Parathyroid adenoma (tissue), 2 donors: ENCODE measurements around the gene PRKG1.
A peak's percentile ranks its signal among the peaks of the same experiment; 100 is the strongest.

ENCODE experiments used
- H2AFZ ChIP-seq: fragments of 300-600 bp; sonication (generic); one replicate; pipeline ENCODE4 v1.7.0; 2017; ENCODE audit warnings: antibody characterized with exemption, mild to moderate bottlenecking
- H3K27ac ChIP-seq: fragments of 300-600 bp; sonication (generic); one replicate; pipeline ENCODE4 v1.7.0; 2017
- H3K27me3 ChIP-seq: fragments of 300-600 bp; sonication (generic); one replicate; pipeline ENCODE4 v1.7.0; 2017; ENCODE audit warnings: low read length; ENCODE audit not compliant: control insufficient read depth, insufficient read depth
- H3K36me3 ChIP-seq: fragments of 300-600 bp; sonication (generic); one replicate; pipeline ENCODE4 v1.7.0; 2017; ENCODE audit warnings: low read length; ENCODE audit not compliant: control insufficient read depth, insufficient read depth
- H3K4me1 ChIP-seq: fragments of 300-600 bp; sonication (generic); one replicate; pipeline ENCODE4 v1.7.0; 2017; ENCODE audit warnings: control low read depth
- H3K4me2 ChIP-seq: fragments of 300-600 bp; sonication (generic); one replicate; pipeline ENCODE4 v1.7.0; 2017; ENCODE audit warnings: low read length
- H3K4me3 ChIP-seq: fragments of 300-600 bp; sonication (generic); one replicate; pipeline ENCODE4 v1.7.0; 2017; ENCODE audit warnings: low read depth, low read length
- H3K79me2 ChIP-seq: fragments of 300-600 bp; sonication (generic); one replicate; pipeline ENCODE4 v1.7.0; 2017; ENCODE audit warnings: control low read depth
- H3K9ac ChIP-seq: fragments of 300-600 bp; sonication (generic); one replicate; pipeline ENCODE4 v1.7.0; 2017; ENCODE audit warnings: mild to moderate bottlenecking
- H3K9me3 ChIP-seq: fragments of 300-600 bp; sonication (generic); one replicate; pipeline ENCODE4 v1.7.0; 2017; ENCODE audit warnings: low read length; ENCODE audit not compliant: control insufficient read depth
- TF ChIP-seq, protein P1 (sequence below): fragments of 300-600 bp; sonication (generic); IDR thresholded peaks from one replicate; pipeline ENCODE4 v1.7.0; 2017; ENCODE audit warnings: antibody characterized with exemption, mild to moderate bottlenecking
- donor health status: primary hyperparathyroidism.

Gene PRKG1

DNA sequence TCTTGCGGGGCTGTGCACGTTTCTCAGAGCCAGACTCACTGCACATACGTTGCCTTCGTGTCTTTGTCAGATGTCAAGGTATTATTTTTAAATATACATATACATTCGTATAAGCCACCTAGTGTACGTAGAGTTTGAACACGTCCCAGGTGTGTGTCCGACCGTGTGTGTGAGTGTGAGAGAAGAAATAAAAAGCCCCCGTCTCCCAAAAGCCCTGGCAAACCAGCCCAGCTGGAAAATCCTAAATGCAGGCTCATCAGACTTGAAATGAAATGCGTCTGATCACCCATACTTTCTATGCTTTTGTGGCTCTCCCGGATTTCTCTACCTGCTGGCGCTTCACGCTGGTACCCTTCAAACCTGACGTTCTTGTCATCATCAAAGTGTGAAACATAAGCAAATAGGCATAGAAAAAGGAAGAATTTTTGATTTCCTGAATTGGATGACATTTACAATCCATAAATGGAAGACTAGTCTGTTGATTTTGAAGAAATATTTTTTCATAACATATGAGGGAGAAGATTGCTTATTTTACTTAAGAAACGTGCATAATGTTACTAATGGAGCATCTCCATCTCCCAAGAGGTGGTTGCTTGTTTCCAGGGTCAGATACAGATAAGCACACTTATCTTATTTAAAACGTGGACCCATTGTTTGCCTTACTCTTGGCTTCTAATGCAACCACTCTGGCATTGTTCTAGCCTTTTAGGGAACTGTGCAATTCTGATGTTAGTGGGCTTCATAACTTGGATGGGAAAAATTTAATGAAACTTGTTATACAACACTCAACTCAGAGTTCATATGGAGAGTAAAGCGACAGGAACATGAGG is 971 bp downstream of the PRKG1 start:
- Histone ChIP-seq H3K4me3 (peak overlapping the region; percentile 83), H3K4me2 (peak overlapping the region; percentile 85), H3K27me3 (no peaks in the 10 kb centered on the region), H3K4me1 (no peaks in the 10 kb centered on the region), H3K79me2 (no peaks in the 10 kb centered on the region), H3K9me3 (no peaks in the 10 kb centered on the region), H3K9ac (no peak overlapping the region), H3K36me3 (no peaks in the 10 kb centered on the region), H2AFZ (peak overlapping the region; percentile 89), H3K27ac (peak overlapping the region; percentile 88)
- TF ChIP-seq, protein P1, sequence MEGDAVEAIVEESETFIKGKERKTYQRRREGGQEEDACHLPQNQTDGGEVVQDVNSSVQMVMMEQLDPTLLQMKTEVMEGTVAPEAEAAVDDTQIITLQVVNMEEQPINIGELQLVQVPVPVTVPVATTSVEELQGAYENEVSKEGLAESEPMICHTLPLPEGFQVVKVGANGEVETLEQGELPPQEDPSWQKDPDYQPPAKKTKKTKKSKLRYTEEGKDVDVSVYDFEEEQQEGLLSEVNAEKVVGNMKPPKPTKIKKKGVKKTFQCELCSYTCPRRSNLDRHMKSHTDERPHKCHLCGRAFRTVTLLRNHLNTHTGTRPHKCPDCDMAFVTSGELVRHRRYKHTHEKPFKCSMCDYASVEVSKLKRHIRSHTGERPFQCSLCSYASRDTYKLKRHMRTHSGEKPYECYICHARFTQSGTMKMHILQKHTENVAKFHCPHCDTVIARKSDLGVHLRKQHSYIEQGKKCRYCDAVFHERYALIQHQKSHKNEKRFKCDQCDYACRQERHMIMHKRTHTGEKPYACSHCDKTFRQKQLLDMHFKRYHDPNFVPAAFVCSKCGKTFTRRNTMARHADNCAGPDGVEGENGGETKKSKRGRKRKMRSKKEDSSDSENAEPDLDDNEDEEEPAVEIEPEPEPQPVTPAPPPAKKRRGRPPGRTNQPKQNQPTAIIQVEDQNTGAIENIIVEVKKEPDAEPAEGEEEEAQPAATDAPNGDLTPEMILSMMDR = no peak

DNA sequence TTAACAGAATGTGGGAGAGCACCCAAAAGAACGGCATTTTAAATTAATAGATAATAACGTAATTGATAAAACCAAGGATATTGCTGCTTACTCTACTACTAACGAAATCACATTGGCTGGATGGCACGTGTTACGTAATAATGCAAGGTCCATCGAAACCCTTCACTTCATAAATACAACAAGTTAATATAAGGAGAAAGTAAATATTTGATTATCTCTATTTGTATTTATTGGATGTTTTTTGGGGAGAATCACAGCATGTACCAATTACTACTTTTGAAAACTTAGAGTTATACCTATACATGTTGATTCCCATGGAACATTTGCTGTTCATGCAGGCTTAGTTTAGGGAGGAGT is 1.6 kb downstream of the PRKG1 start:
- Histone ChIP-seq H3K4me3 (peak overlapping the region; percentile 83), H3K9ac (no peak overlapping the region), H2AFZ (no peak overlapping the region), H3K9me3 (no peaks in the 10 kb centered on the region), H3K27ac (no peak overlapping the region), H3K4me2 (peak overlapping the region; percentile 85), H3K27me3 (no peaks in the 10 kb centered on the region), H3K36me3 (no peaks in the 10 kb centered on the region), H3K4me1 (no peaks in the 10 kb centered on the region), H3K79me2 (no peaks in the 10 kb centered on the region)
- TF ChIP-seq, protein P1 = no peak

DNA sequence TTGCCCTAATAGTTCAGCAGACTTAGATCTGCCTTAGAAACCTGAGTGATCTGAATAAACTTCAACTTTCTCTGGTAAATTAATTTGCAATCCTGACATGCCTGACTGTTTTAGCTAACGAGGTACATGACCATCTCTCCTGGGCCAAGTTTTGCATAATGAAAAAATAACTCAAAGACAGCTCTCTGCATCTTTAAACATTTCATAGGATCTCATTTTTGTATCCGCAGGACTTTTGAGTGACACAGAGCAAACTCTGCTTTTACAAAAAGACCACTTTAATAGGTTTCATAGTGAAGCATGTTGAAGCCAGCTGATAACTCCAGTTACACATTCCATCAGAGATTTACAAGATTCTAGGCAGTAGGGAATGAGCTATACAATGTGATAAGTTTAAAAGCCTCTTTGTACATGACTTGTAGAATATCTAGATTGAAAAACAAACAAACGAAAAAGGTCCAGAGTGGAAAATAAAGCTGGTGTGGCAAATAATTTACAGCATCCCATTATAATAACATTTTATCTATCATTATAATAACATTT is 2.1 kb downstream of the PRKG1 start:
- no peaks in the 10 kb centered on the region for H3K27me3 ChIP-seq
- no peak overlapping the region for H3K4me3 ChIP-seq
- no peaks in the 10 kb centered on the region for H3K36me3 ChIP-seq
- TF ChIP-seq, protein P1 = no peak
- no peak overlapping the region for H3K9ac ChIP-seq
- H3K27ac ChIP-seq = no peak overlapping the region
- no peak overlapping the region for H2AFZ ChIP-seq
- no peaks in the 10 kb centered on the region for H3K79me2 ChIP-seq
- no peaks in the 10 kb centered on the region for H3K4me1 ChIP-seq
- H3K4me2 ChIP-seq = peak overlapping the region; percentile 35
- no peaks in the 10 kb centered on the region for H3K9me3 ChIP-seq

DNA sequence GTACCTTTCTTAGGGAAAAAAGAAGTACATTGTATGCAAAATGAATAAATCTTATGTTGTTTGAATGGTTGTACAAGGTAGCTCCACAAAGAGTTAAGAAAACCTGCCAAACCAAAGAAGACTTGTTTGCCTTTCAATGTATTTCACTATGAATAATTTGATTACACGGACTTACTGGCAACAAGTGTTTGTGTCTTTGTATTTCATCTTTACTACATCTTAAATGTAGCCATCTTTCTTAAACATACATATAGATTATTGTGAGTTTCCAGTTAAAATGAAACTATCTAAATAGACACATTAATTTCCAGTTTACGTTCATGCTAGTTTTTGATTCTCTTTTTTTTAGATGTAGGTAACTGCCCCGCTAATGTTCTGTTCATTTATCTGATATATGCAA is 2.8 kb downstream of the PRKG1 start:
- TF ChIP-seq, protein P1 = no peak
- Histone ChIP-seq H3K27ac (no peak overlapping the region), H3K4me1 (no peaks in the 10 kb centered on the region), H3K79me2 (no peaks in the 10 kb centered on the region), H3K4me3 (no peak overlapping the region), H3K9ac (no peak overlapping the region), H3K27me3 (no peaks in the 10 kb centered on the region), H2AFZ (no peak overlapping the region), H3K4me2 (no peak overlapping the region), H3K9me3 (no peaks in the 10 kb centered on the region), H3K36me3 (no peaks in the 10 kb centered on the region)

DNA sequence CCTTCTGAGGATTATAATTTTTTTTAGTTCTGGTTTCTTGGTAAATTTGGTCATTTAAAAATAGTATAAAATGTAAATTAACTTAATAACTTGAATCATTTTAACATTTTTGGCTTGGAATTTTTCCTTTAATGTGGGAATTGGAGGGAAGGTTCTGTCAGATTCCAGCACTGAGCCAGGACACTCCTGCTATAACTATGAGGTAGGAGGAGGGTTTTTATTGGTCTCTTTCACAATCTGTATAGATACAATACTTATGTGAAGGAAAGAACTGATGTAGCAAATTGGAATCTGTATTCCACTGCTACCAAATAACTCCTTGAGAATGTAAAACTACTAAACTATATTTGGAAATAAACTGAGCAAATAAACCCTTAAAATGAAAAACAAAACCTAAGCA is 3.2 kb downstream of the PRKG1 start:
- H3K4me1 ChIP-seq = no peaks in the 10 kb centered on the region
- no peak overlapping the region for H2AFZ ChIP-seq
- no peaks in the 10 kb centered on the region for H3K9me3 ChIP-seq
- TF ChIP-seq, protein P1 = no peak
- no peaks in the 10 kb centered on the region for H3K36me3 ChIP-seq
- H3K9ac ChIP-seq = no peak overlapping the region
- H3K27me3 ChIP-seq = no peaks in the 10 kb centered on the region
- no peak overlapping the region for H3K4me3 ChIP-seq
- H3K27ac ChIP-seq = no peak overlapping the region
- no peak overlapping the region for H3K4me2 ChIP-seq
- no peaks in the 10 kb centered on the region for H3K79me2 ChIP-seq
